Fibroblast of the aortic adventitia (primary cell): ENCODE data around the gene NFATC1. TPM values are rescaled to one million over a fixed set of nuclear protein-coding genes. Genes with fewer than 3 reads are reported as not detected.

ENCODE experiments used
- DNase-seq: peaks from one replicate; pipeline ENCODE4 v3.0.0-alpha.2; 2010; ENCODE audit warnings: low read depth
- H3K4me3 ChIP-seq: 2 replicates; pipeline ENCODE4 v1.5.1; 2011; ENCODE audit warnings: low read depth, mild to moderate bottlenecking, control low read depth, low read length, moderate library complexity
- CTCF ChIP-seq: IDR thresholded peaks from 2 replicates; pipeline ENCODE4 v1.5.1; 2011; ENCODE audit warnings: mild to moderate bottlenecking, low read length, control low read depth, inconsistent platforms; ENCODE audit not compliant: insufficient read depth
- total RNA-seq: library from RNA; depleted of rRNA; stranded (reverse); fragments of >200 nt; gene quantifications from 2 replicates; pipeline ENCODE4 v1.2.3, GENCODE V29; 2012; ENCODE audit warnings: low replicate concordance

The NFATC1 gene
- total RNA-seq, 1 donor, result 3.0 TPM

- no peak for TF ChIP-seq CTCF
- H3K4me3 ChIP-seq, result no peak overlapping the region
- DNase-seq, result no peak
Observed at GRCh38 chr18:79520478-79521390, 125.0 kb downstream of the NFATC1 start.

- H3K4me3 ChIP-seq, result no peak overlapping the region
- DNase-seq, result no peak
- no peak for TF ChIP-seq CTCF
Observed at GRCh38 chr18:79521416-79522205, 125.9 kb downstream of the NFATC1 start.

GRCh38 chr18:79522451-79523205, 126.9 kb downstream of the NFATC1 start:
- no peak for DNase-seq
- TF ChIP-seq CTCF, result no peak
- H3K4me3 ChIP-seq, result no peak overlapping the region

GRCh38 chr18:79523206-79523735, 127.5 kb downstream of the NFATC1 start:
- H3K4me3 ChIP-seq, result no peak overlapping the region
- no peak for TF ChIP-seq CTCF
- no peak for DNase-seq

- no peak for TF ChIP-seq CTCF
Observed at GRCh38 chr18:79523736-79524180, 128.0 kb downstream of the NFATC1 start.

More at GRCh38 chr18:79523736-79524180, 128.0 kb downstream of the NFATC1 start:
- H3K4me3 ChIP-seq, result no peak overlapping the region
- DNase-seq, result no peak
